Hepatocyte (in vitro differentiated cells): ENCODE data around the gene UGT1A7. TPM values are rescaled to one million over a fixed set of nuclear protein-coding genes. Genes with fewer than 3 reads are reported as not detected.

Source experiments
- DNase-seq: peaks from one replicate; pipeline ENCODE4 v3.0.0-alpha.2; 2016; ENCODE audit warnings: low spot score
- H2AFZ ChIP-seq: fragments of 200-600 bp; sonication (generic); 2 replicates; pipeline ENCODE4 v1.6.0; 2016; ENCODE audit warnings: antibody characterized with exemption, mild to moderate bottlenecking
- H3K27ac ChIP-seq: fragments of 200-600 bp; sonication (generic); 2 replicates; pipeline ENCODE4 v1.5.1; 2016; ENCODE audit warnings: mild to moderate bottlenecking
- H3K27me3 ChIP-seq: fragments of 200-600 bp; sonication (generic); 2 replicates; pipeline ENCODE4 v1.6.1; 2016
- H3K36me3 ChIP-seq: fragments of 200-600 bp; sonication (generic); replicated peaks from 2 replicates; pipeline ENCODE4 v1.5.1; 2016; ENCODE audit warnings: low read depth; ENCODE audit not compliant: insufficient read depth
- H3K4me1 ChIP-seq: fragments of 200-600 bp; sonication (generic); 2 replicates; pipeline ENCODE4 v1.5.1; 2016; ENCODE audit warnings: mild to moderate bottlenecking, moderate library complexity; ENCODE audit not compliant: insufficient read depth
- H3K4me2 ChIP-seq: fragments of 200-600 bp; sonication (generic); 2 replicates; pipeline ENCODE4 v1.6.0; 2016
- H3K4me3 ChIP-seq: fragments of 200-600 bp; sonication (generic); 2 replicates; pipeline ENCODE4 v1.5.1; 2016; ENCODE audit warnings: mild to moderate bottlenecking
- H3K79me2 ChIP-seq: fragments of 200-600 bp; sonication (generic); 2 replicates; pipeline ENCODE4 v1.6.0; 2017; ENCODE audit warnings: mild to moderate bottlenecking
- H3K9me2 ChIP-seq: fragments of 200-600 bp; sonication (generic); replicated peaks from 2 replicates; pipeline ENCODE4 v1.6.0; 2017; ENCODE audit warnings: mild to moderate bottlenecking; ENCODE audit not compliant: insufficient read depth
- H3K9me3 ChIP-seq: fragments of 200-600 bp; sonication (generic); 2 replicates; pipeline ENCODE4 v1.5.1; 2016; ENCODE audit warnings: low read depth, mild to moderate bottlenecking
- H4K20me1 ChIP-seq: fragments of 200-600 bp; sonication (generic); 2 replicates; pipeline ENCODE4 v1.6.0; 2016; ENCODE audit warnings: mild to moderate bottlenecking; ENCODE audit not compliant: insufficient read depth, poor library complexity, severe bottlenecking
- EZH2 ChIP-seq: fragments of 200-600 bp; sonication (generic); IDR thresholded peaks from 2 replicates; pipeline ENCODE4 v1.6.1; 2016; ENCODE audit warnings: antibody characterized with exemption, mild to moderate bottlenecking, borderline replicate concordance
- EZH2phosphoT487 ChIP-seq: fragments of 200-600 bp; sonication (generic); IDR thresholded peaks from one replicate; pipeline ENCODE4 v1.6.1; 2018; ENCODE audit warnings: antibody characterized with exemption, mild to moderate bottlenecking, low read depth, moderate library complexity; ENCODE audit not compliant: unreplicated experiment, severe bottlenecking
- WGBS: methylation state at CpG from one replicate; pipeline ENCODE4 v1.1.6; 2016; ENCODE audit warnings: low lambda C conversion rate; ENCODE audit errors: missing lambda C conversion rate; 5-methylcytosine and 5-hydroxymethylcytosine counted together
- polyA plus RNA-seq: library from polyadenylated mRNA; unstranded; fragments of >200 nt; fragmentation: Nextera tagmentation; extraction: Ambion mirVana; gene quantifications from 2 replicates; pipeline ENCODE4 v1.2.1, GENCODE V29; 2016
- total RNA-seq: library from RNA; depleted of rRNA; stranded (reverse); fragments of >200 nt; gene quantifications from 2 replicates; pipeline ENCODE4 v1.2.3, GENCODE V29; 2014
- TF ChIP-seq, protein P1 (sequence below): fragments of 200-600 bp; sonication (generic); IDR thresholded peaks from 2 replicates; pipeline ENCODE4 v1.5.1; 2016; ENCODE audit warnings: antibody characterized with exemption, mild to moderate bottlenecking; ENCODE audit not compliant: poor library complexity

The UGT1A7 gene
- total and polyA plus RNA-seq, 2 experiments from 2014 or later = 0.07 TPM; not detected in 1

DNA sequence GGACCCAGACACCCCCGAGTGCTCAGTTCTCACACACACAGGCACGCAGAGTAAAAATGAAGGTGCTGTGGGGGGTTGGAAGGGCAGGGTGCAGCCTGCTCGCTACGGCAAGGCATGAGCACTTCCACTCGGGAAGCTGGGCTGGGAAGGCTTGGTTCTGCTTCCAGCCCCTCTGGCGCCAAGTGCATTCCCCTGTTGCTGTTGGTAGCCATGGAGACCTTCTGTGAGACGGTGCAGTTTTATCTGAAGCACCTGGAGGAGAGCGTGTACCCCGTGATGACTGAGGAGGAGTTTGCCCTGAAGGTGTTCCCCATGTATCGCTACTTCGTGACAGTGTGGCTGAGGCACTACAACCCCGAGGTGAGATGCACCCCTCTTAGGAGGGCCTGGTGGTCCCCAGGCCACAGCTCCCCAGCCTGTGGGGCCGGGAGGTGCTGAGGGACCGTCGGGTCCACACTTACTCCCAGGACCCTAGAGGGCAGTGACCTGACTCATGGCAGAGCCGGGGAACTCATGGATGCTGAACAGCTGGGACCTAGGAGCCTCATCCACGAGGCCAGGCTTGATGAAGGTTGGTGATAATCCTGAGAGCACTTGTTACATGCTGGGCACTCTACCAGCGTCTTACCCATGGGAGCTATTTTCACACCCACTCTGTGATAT, 111.9 kb downstream of the UGT1A7 start:
- 88% methylated on average over 18 of the region's 18 CpGs for WGBS
- H3K4me2 ChIP-seq = no peak overlapping the region
- H4K20me1 ChIP-seq = no peaks in the 10 kb centered on the region
- TF ChIP-seq EZH2phosphoT487 = no peak
- no peaks in the 10 kb centered on the region for H3K36me3 ChIP-seq
- no peaks in the 10 kb centered on the region for H3K9me3 ChIP-seq
- no peaks in the 10 kb centered on the region for H3K79me2 ChIP-seq
- H2AFZ ChIP-seq = no peak overlapping the region
- H3K9me2 ChIP-seq = no peaks in the 10 kb centered on the region
- no peaks in the 10 kb centered on the region for H3K27me3 ChIP-seq
- H3K4me1 ChIP-seq = no peaks in the 10 kb centered on the region
- no peak overlapping the region for H3K4me3 ChIP-seq
- no peak for DNase-seq
- H3K27ac ChIP-seq = no peak overlapping the region

DNA sequence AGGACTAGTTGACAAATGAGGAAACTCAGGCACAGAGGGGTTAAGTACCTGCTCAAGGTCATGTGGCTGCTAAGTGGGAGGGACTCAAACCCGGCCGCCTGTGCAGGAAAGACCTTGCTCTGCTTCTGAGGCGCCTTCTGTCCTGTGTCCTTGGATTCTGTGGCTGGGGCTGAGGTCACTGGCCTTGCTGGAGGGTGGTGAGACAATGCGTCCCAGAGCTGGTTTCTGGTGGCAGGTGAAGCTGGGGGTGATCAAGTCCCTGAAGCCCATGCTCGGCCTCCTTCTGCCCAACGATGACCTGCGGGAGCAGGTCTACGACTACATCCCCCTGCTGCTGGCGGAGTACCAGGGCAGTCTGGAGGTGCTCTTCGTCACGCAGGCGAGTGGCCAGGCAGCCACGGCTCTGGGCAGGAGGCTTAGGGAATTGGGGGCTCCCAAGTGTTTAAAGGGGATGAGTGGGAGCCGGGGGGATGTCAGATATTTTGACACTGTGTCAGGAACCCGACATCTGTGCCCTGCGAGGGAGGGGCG, 112.5 kb downstream of the UGT1A7 start:
- TF ChIP-seq EZH2phosphoT487 (no peak), EZH2 (no peak)
- TF ChIP-seq, protein P1, sequence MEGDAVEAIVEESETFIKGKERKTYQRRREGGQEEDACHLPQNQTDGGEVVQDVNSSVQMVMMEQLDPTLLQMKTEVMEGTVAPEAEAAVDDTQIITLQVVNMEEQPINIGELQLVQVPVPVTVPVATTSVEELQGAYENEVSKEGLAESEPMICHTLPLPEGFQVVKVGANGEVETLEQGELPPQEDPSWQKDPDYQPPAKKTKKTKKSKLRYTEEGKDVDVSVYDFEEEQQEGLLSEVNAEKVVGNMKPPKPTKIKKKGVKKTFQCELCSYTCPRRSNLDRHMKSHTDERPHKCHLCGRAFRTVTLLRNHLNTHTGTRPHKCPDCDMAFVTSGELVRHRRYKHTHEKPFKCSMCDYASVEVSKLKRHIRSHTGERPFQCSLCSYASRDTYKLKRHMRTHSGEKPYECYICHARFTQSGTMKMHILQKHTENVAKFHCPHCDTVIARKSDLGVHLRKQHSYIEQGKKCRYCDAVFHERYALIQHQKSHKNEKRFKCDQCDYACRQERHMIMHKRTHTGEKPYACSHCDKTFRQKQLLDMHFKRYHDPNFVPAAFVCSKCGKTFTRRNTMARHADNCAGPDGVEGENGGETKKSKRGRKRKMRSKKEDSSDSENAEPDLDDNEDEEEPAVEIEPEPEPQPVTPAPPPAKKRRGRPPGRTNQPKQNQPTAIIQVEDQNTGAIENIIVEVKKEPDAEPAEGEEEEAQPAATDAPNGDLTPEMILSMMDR = no peak
- Histone ChIP-seq H3K9me3 (no peaks in the 10 kb centered on the region), H3K4me1 (no peaks in the 10 kb centered on the region), H3K27me3 (no peaks in the 10 kb centered on the region), H3K27ac (no peak overlapping the region), H3K9me2 (no peaks in the 10 kb centered on the region), H3K4me2 (no peak overlapping the region), H3K79me2 (no peaks in the 10 kb centered on the region), H3K4me3 (no peak overlapping the region), H2AFZ (no peak overlapping the region), H4K20me1 (no peaks in the 10 kb centered on the region), H3K36me3 (no peaks in the 10 kb centered on the region)
- no peak for DNase-seq
- WGBS = 88% methylated on average over 17 of the region's 17 CpGs

DNA sequence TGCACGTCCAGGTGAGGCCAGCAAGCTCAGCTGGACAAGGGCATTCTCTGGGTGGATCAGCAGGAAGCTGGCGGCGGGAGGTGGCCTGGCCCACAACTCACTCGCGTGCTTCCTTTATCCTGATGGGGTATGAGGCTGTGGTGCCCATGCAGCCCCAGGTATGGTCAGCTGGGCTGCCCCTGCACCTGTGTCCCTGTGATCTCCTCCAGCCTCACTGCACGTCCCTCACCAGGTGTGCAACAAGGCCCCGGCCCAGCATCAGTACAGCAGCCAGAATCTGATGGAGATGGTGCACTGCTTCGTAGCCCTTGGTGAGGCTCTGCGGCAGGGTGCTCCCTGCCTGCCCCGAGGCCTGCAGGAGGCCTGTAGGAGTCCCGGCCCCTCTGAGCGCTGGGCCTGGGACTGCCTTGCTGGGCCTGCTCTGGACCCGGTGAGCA, 114.1 kb downstream of the UGT1A7 start:
- Histone ChIP-seq H3K27me3 (no peaks in the 10 kb centered on the region), H3K36me3 (no peaks in the 10 kb centered on the region), H4K20me1 (no peaks in the 10 kb centered on the region), H3K79me2 (no peaks in the 10 kb centered on the region), H3K9me3 (no peaks in the 10 kb centered on the region), H3K9me2 (no peaks in the 10 kb centered on the region), H2AFZ (no peak overlapping the region), H3K4me3 (no peak overlapping the region), H3K27ac (no peak overlapping the region), H3K4me2 (no peak overlapping the region), H3K4me1 (no peaks in the 10 kb centered on the region)
- 95% methylated on average over 13 of the region's 13 CpGs for WGBS
- DNase-seq = no peak
- no peak for TF ChIP-seq EZH2phosphoT487
- TF ChIP-seq, protein P1 = no peak
- no peak for TF ChIP-seq EZH2

DNA sequence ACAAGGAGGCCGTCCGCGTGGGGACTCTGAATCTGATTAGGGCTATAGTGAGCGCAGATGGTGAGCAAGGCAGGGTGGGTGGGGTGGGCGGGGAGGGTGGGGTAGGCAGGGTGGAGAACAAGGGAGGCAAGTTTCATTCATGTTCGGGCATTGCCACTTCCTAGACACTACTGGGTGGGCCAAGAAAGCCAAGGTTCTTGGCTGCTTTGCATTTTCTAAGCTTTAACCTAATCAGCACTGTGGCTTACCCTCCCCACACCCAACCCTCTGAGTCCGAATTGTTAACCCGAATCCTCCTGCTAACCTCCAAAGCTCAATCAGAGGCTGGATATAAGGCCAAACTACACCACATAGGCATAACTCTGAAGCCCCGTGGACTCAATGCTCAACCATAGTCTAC, 114.6 kb downstream of the UGT1A7 start:
- Histone ChIP-seq H3K4me1 (no peaks in the 10 kb centered on the region), H3K9me2 (no peaks in the 10 kb centered on the region), H3K27ac (no peak overlapping the region), H3K4me2 (no peak overlapping the region), H3K4me3 (no peak overlapping the region), H3K27me3 (no peaks in the 10 kb centered on the region), H4K20me1 (no peaks in the 10 kb centered on the region), H3K36me3 (no peaks in the 10 kb centered on the region), H3K9me3 (no peaks in the 10 kb centered on the region), H2AFZ (no peak overlapping the region), H3K79me2 (no peaks in the 10 kb centered on the region)
- DNase-seq = no peak
- TF ChIP-seq, protein P1 = no peak
- TF ChIP-seq EZH2phosphoT487 (no peak), EZH2 (no peak)
- 90% methylated on average over 9 of the region's 9 CpGs for WGBS
